HCT116 (cell line): ENCODE data around the gene LNP1. TPM values are rescaled to one million over a fixed set of nuclear protein-coding genes. Genes with fewer than 3 reads are reported as not detected.

ENCODE experiments used
- ATAC-seq: fragments of 200-7000 bp; cut with Tn5 transposase; 2 replicates; pipeline ENCODE4 v1.9.1; 2020; ENCODE audit warnings: mild to moderate bottlenecking, moderate library complexity
- BruUV-seq: library from RNA; stranded (reverse); fragments of 400-500 nt; replicated peaks from 2 replicates; lab custom pipeline; 2021; lab: Mats Ljungman, UMichigan
- CTCF ChIA-PET: fragments of 300-600 bp; sonication (Branson Sonifier 250); formaldehyde crosslinking; loops from one replicate; lab custom pipeline; 2021; ENCODE audit warnings: antibody characterized with exemption; lab: Charles Lee
- POLR2A ChIA-PET: fragments of 300-600, 350-600 bp; sonication (Branson Sonifier 250); formaldehyde crosslinking; loops from one replicate; lab custom pipeline; 2021; ENCODE audit warnings: antibody characterized with exemption; lab: Charles Lee
- RAD21 ChIA-PET, 2 experiments: fragments of 300-600 bp; sonication (Branson Sonifier 250); formaldehyde crosslinking; loops; one replicate each; lab custom pipeline; 2023; ENCODE audit warnings: low total read pairs in 2 of 2; ENCODE audit not compliant: uncharacterized antibody in 2 of 2, unreplicated experiment in 2 of 2, low non-redundant PET in 1 of 2; lab: Charles Lee
- DNase-seq: peaks from one replicate; pipeline ENCODE4 v3.0.0-alpha.2; 2010; ENCODE audit warnings: low read depth, low spot score
- H2AFZ ChIP-seq: fragments of 200-600 bp; shearing (Covaris generic), sonication (generic); 2 replicates; pipeline ENCODE4 v1.6.1; 2017; ENCODE audit warnings: low read depth, mixed run types, mixed read lengths, antibody characterized with exemption, low read length; ENCODE audit not compliant: poor library complexity, severe bottlenecking
- H3K27ac ChIP-seq: 2 replicates; pipeline ENCODE4 v1.5.1; 2012; ENCODE audit warnings: low read depth, low read length
- H3K27me3 ChIP-seq: fragments of 200-600 bp; sonication (generic); 2 replicates; pipeline ENCODE4 v1.6.1; 2016; ENCODE audit warnings: mixed run types, low read length, mixed read lengths; ENCODE audit not compliant: insufficient read depth
- H3K36me3 ChIP-seq, 2 experiments: fragments of 200-500 bp in 1 of 2; fragments of 200-600 bp in 1 of 2; sonication (Bioruptor generic) in 1 of 2; sonication (generic) in 1 of 2; 2 replicates each; pipeline versions ENCODE4 v1.5.1 to v1.6.1; 2014 to 2016; ENCODE audit warnings: low read length in 2 of 2, inconsistent platforms in 1 of 2, mixed read lengths in 1 of 2, mixed run types in 1 of 2; ENCODE audit not compliant: insufficient read depth in 2 of 2, control insufficient read depth in 1 of 2
- H3K4me1 ChIP-seq, 2 experiments: fragments of 200-600 bp in 1 of 2; sonication (generic) in 1 of 2; 2 replicates each; pipeline versions ENCODE4 v1.5.1 to v1.6.1; 2012 to 2017; ENCODE audit warnings: low read length in 2 of 2, inconsistent platforms in 1 of 2, mild to moderate bottlenecking in 1 of 2, mixed read lengths in 1 of 2, mixed run types in 1 of 2, moderate library complexity in 1 of 2; ENCODE audit not compliant: insufficient read depth in 2 of 2, control insufficient read depth in 1 of 2
- H3K4me2 ChIP-seq: fragments of 200-600 bp; sonication (generic); 2 replicates; pipeline ENCODE4 v1.6.1; 2017; ENCODE audit warnings: mixed run types, low read length, mixed read lengths
- H3K4me3 ChIP-seq, 2 experiments: fragments of 200-600 bp in 1 of 2; sonication (generic) in 1 of 2; replicated peaks in 1 of 2; 2 replicates each; pipeline ENCODE4 v1.5.1; 2011 to 2016; ENCODE audit warnings: low read length in 2 of 2, control low read depth in 1 of 2, low read depth in 1 of 2, mild to moderate bottlenecking in 1 of 2, mixed read lengths in 1 of 2, mixed run types in 1 of 2
- H3K79me2 ChIP-seq: fragments of 200-600 bp; sonication (generic); 2 replicates; pipeline ENCODE4 v1.6.1; 2017; ENCODE audit warnings: mild to moderate bottlenecking, mixed run types, low read length, moderate library complexity, mixed read lengths; ENCODE audit not compliant: insufficient read depth
- H3K9ac ChIP-seq: fragments of 200-600 bp; sonication (generic); 2 replicates; pipeline ENCODE4 v1.6.1; 2016; ENCODE audit warnings: low read length, mixed read lengths
- H3K9me2 ChIP-seq: fragments of 200-600 bp; sonication (generic), shearing (Covaris generic); 2 replicates; pipeline ENCODE4 v1.6.1; 2017; ENCODE audit warnings: mixed run types, mild to moderate bottlenecking, moderate library complexity; ENCODE audit not compliant: insufficient read depth
- H3K9me3 ChIP-seq, 2 experiments: fragments of 200-500 bp in 1 of 2; fragments of 200-600 bp in 1 of 2; sonication (Bioruptor generic) in 1 of 2; sonication (generic) in 1 of 2; 2 replicates each; pipeline ENCODE4 v1.6.1; 2014 to 2017; ENCODE audit warnings: low read length in 2 of 2, mixed read lengths in 2 of 2, inconsistent platforms in 1 of 2, low read depth in 1 of 2, mild to moderate bottlenecking in 1 of 2, mixed run types in 1 of 2, moderate library complexity in 1 of 2; ENCODE audit not compliant: control insufficient read depth in 1 of 2, insufficient read depth in 1 of 2
- H4K20me1 ChIP-seq: fragments of 200-600 bp; sonication (generic), shearing (Covaris generic); 2 replicates; pipeline ENCODE4 v1.6.1; 2017; ENCODE audit warnings: mixed run types, mild to moderate bottlenecking, moderate library complexity; ENCODE audit not compliant: insufficient read depth
- CEBPB ChIP-seq: IDR thresholded peaks from 2 replicates; pipeline ENCODE4 v1.6.1; 2012; ENCODE audit warnings: low read depth
- CTCF ChIP-seq, 3 experiments: fragments of 200-600 bp in 1 of 3; sonication (generic) in 1 of 3; IDR thresholded peaks in 2 of 3; conservative IDR thresholded peaks in 1 of 3; 2 replicates each; pipeline ENCODE4 v1.5.1; 2012 to 2017; ENCODE audit warnings: low read depth in 2 of 3, low read length in 2 of 3, antibody characterized with exemption in 1 of 3, borderline replicate concordance in 1 of 3, control low read depth in 1 of 3, mild to moderate bottlenecking in 1 of 3, mixed read lengths in 1 of 3, mixed run types in 1 of 3, moderate library complexity in 1 of 3; ENCODE audit not compliant: insufficient read depth in 1 of 3
- ELF1 ChIP-seq: IDR thresholded peaks from 2 replicates; pipeline ENCODE4 v1.6.1; 2012; ENCODE audit warnings: low read depth, borderline replicate concordance
- EZH2phosphoT487 ChIP-seq: fragments of 200-600 bp; IDR thresholded peaks from 2 replicates; pipeline ENCODE4 v1.6.1; 2018; ENCODE audit warnings: antibody characterized with exemption, borderline replicate concordance
- FOSL1 ChIP-seq: IDR thresholded peaks from 2 replicates; pipeline ENCODE4 v1.6.1; 2012; ENCODE audit warnings: low read depth
- MAX ChIP-seq: IDR thresholded peaks from 2 replicates; pipeline ENCODE4 v1.6.1; 2012
- POLR2A ChIP-seq: IDR thresholded peaks from 2 replicates; pipeline ENCODE4 v1.7.0; 2011; ENCODE audit warnings: borderline replicate concordance; ENCODE audit not compliant: insufficient read depth, insufficient read length; ENCODE audit errors: extremely low read depth
- POLR2AphosphoS5 ChIP-seq: IDR thresholded peaks from 2 replicates; pipeline ENCODE4 v1.6.1; 2011; ENCODE audit warnings: mild to moderate bottlenecking, low read depth, low read length, moderate library complexity
- SIN3A ChIP-seq: IDR thresholded peaks from 2 replicates; pipeline ENCODE4 v1.6.1; 2012; ENCODE audit warnings: low read depth
- SP1 ChIP-seq: IDR thresholded peaks from 2 replicates; pipeline ENCODE4 v1.6.1; 2012; ENCODE audit warnings: low read depth
- YY1 ChIP-seq: IDR thresholded peaks from 2 replicates; pipeline ENCODE4 v1.6.1; 2011; ENCODE audit warnings: low read length, low read depth, moderate library complexity, mild to moderate bottlenecking; ENCODE audit not compliant: insufficient replicate concordance; ENCODE audit errors: extremely low read depth
- intact Hi-C: fragments of 100-400 bp; cut with micrococcal nuclease; formaldehyde crosslinking; loops from 2 replicates; pipeline ENCODE4 v1.10.0; 2022
- total RNA-seq: library from RNA; stranded (reverse); gene quantifications from one replicate; pipeline ENCODE4 v1.2.1, GENCODE V29; 2021; ENCODE audit not compliant: unreplicated experiment

Gene LNP1
- total RNA-seq, 1 experiment from 2014 or later, result 1.6 TPM

GRCh38 chr3:100400419-100400779 lies 940 bp upstream of the LNP1 start:
- ATAC-seq, result peak; percentile 23
- Histone ChIP-seq H3K4me2 (peak overlapping the region; percentile 91), H3K9me2 (no peaks in the 10 kb centered on the region), H3K9me3 (no peaks in the 10 kb centered on the region), H4K20me1 (0 out of 2 replicates have a peak, but pooled peaks cover 3% of the 10 kb centered on the region), H3K27ac (peak overlapping the region; percentile 78), H3K27me3 (no peaks in the 10 kb centered on the region), H3K79me2 (peaks cover 56% of the 10 kb centered on the region), H3K4me1 (peaks cover 14 to 24% of the 10 kb centered on the region in 2 experiments), H2AFZ (no peak overlapping the region), H3K4me3 (peak overlapping the region; percentile 72 to 93), H3K9ac (peak overlapping the region; percentile 74), H3K36me3 (no peaks in the 10 kb centered on the region)
- ChIA-PET POLR2A (interaction anchor here (1.2 kb wide), 1 partner anchor 17 kb away, joined by 3 read pairs; no protein-coding TSS in a partner anchor), CTCF (no interaction called here), RAD21 (no interaction called here)
- intact Hi-C loops, result no loop called here
- DNase-seq, result no peak
- TF ChIP-seq POLR2AphosphoS5 (no peak), CEBPB (no peak), EZH2phosphoT487 (no peak), SP1 (no peak)
- no TSS peak for BruUV-seq

- Histone ChIP-seq H3K4me2 (peak overlapping the region; percentile 91), H3K79me2 (peaks cover 43% of the 10 kb centered on the region), H2AFZ (peak overlapping the region; percentile 64), H3K36me3 (no peaks in the 10 kb centered on the region), H3K27ac (peak overlapping the region; percentile 78), H3K9ac (peak overlapping the region; percentile 74), H3K9me3 (no peaks in the 10 kb centered on the region), H4K20me1 (0 out of 2 replicates have a peak, but pooled peaks cover 3% of the 10 kb centered on the region), H3K9me2 (no peaks in the 10 kb centered on the region), H3K27me3 (no peaks in the 10 kb centered on the region), H3K4me3 (peak overlapping the region; percentile 72 to 93), H3K4me1 (peaks cover 14 to 24% of the 10 kb centered on the region in 2 experiments)
- DNase-seq (no peak), ATAC-seq (no peak)
- TF ChIP-seq YY1, result no peak
- TF ChIP-seq MAX, result no peak
- TF ChIP-seq ELF1, result no peak
- TF ChIP-seq POLR2A, result no peak
- no peak for TF ChIP-seq SIN3A
- no peak for TF ChIP-seq FOSL1
- no peak for TF ChIP-seq CTCF (IDR thresholded peaks at IDR 0.05 in 2 of 3, conservative IDR thresholded peaks at IDR 0.05 in 1 of 3; ENCODE audit: borderline replicate concordance in 1 of 3, insufficient read depth in 1 of 3, low read depth in 2 of 3, low read length in 2 of 3)
- ChIA-PET CTCF (interaction anchor here (1.0 kb wide), 1 partner anchor 61 kb away, joined by 4 read pairs; no protein-coding TSS in a partner anchor), POLR2A (interaction anchor here (0.6 to 1.6 kb wide), 8 partner anchors 10 to 1675 kb away, joined by 3 read pairs; no protein-coding TSS in a partner anchor), RAD21 (no interaction called here)
- no TSS peak for BruUV-seq
- intact Hi-C loops, result no loop called here
Measured at GRCh38 chr3:100401674-100402041, 319 bp downstream of the LNP1 start.
